Rectal smooth muscle tissue (tissue), 1 donor: Measurements from ENCODE around the gene MATN4.

Experiments used
- H3K27ac ChIP-seq: one replicate; pipeline ENCODE4 v1.7.0; 2013; ENCODE audit warnings: low read depth, low read length, inconsistent platforms
- H3K27me3 ChIP-seq: one replicate; pipeline ENCODE4 v1.7.0; 2013; ENCODE audit warnings: low read length; ENCODE audit not compliant: control insufficient read depth, insufficient read depth
- H3K36me3 ChIP-seq: one replicate; pipeline ENCODE4 v1.7.0; 2013; ENCODE audit warnings: low read length; ENCODE audit not compliant: control insufficient read depth, insufficient read depth
- H3K4me1 ChIP-seq: one replicate; pipeline ENCODE4 v1.7.0; 2013; ENCODE audit warnings: low read length; ENCODE audit not compliant: control insufficient read depth, insufficient read depth
- H3K4me3 ChIP-seq: one replicate; pipeline ENCODE4 v1.7.0; 2013; ENCODE audit warnings: low read length
- H3K9ac ChIP-seq: one replicate; pipeline ENCODE4 v1.7.0; 2013; ENCODE audit warnings: low read length

MATN4 gene

DNA sequence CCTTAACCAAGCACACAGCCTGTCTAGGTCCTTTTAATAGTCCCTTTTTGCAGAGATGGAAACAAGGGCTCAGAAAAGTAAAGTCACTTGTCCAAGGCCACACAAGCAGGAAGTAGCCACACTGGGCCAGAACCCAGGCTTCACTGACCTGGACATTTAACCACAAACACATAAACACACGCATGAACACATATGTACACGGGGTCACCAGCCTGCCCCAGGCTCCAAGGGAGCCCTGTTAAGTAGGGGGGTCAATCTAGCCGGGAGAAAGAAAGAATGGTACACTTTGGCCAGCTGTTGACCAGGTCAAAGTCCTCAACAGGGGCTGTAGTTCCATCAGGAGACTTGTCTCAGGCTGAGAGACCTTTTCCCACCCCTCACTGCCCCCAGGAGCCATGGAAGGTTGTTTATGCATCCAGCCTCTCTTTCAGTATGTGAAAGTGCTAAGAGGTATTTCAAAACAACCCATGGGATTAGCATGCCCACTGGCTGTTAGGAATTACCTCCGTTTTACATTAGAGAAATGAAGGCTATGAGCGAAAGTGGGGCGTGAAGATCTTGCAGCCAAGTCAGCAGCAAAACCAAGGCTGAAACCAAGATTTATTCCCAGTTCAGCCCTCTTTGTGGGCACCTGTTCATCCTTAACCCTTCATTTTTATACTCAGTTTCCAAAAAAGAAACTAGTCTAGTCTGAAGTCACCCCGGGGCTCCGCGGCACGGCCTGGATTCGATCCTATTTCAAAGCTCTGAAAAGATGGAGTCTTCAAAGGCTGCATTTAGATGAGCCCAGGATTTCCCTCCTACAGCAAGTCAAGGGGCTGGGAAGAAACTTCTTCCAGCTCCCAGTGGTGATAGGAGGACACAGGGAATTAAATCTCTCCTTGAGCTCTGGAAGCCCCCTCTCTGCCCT lies 30.3 kb upstream of the MATN4 start:
- Histone ChIP-seq H3K9ac (peak overlapping the region; percentile 35), H3K4me3 (peak overlapping the region; percentile 40), H3K27ac (peak overlapping the region; percentile 92), H3K36me3 (no peaks in the 10 kb centered on the region), H3K27me3 (no peaks in the 10 kb centered on the region), H3K4me1 (peaks cover 56% of the 10 kb centered on the region)

DNA sequence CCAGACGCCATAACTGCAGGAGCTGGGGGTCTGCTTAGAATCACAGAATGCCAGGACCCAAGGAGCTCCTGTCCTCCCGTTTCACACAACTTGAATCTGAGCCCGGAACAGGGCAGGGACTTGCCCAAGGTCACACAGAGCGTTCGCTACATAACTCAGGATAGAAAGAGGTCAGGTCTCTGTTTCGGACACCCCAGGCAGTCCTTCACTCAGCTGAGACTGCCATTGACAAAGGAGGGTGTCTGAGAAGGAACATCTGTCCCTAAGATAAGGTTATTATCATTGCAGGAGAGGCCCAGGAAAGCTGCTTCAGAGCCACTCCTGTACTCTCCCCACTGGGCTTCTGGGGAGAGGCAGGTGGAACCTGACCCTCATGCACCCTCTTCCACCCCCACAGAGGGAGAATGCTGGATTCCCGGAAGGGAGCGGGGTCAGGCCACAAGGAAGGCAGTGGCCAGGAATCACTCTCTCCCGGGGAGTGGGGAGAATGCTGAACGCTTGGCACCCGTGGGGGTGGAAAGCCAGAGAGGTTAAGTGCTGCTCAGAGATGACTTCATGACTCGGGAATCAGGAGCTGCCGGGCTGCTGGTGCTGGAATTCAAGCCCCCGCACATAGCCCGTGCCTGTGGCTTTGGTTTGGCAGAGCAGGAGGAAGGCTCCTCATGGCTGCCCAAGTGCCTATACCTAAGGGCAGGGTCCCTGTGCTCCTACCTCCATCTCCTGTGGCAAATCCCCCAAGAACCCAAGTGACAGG lies 29.4 kb upstream of the MATN4 start:
- Histone ChIP-seq H3K4me1 (peaks cover 50% of the 10 kb centered on the region), H3K27me3 (no peaks in the 10 kb centered on the region), H3K4me3 (peak overlapping the region; percentile 40), H3K36me3 (peaks cover 4% of the 10 kb centered on the region), H3K9ac (peak overlapping the region; percentile 26), H3K27ac (peak overlapping the region; percentile 92)

DNA sequence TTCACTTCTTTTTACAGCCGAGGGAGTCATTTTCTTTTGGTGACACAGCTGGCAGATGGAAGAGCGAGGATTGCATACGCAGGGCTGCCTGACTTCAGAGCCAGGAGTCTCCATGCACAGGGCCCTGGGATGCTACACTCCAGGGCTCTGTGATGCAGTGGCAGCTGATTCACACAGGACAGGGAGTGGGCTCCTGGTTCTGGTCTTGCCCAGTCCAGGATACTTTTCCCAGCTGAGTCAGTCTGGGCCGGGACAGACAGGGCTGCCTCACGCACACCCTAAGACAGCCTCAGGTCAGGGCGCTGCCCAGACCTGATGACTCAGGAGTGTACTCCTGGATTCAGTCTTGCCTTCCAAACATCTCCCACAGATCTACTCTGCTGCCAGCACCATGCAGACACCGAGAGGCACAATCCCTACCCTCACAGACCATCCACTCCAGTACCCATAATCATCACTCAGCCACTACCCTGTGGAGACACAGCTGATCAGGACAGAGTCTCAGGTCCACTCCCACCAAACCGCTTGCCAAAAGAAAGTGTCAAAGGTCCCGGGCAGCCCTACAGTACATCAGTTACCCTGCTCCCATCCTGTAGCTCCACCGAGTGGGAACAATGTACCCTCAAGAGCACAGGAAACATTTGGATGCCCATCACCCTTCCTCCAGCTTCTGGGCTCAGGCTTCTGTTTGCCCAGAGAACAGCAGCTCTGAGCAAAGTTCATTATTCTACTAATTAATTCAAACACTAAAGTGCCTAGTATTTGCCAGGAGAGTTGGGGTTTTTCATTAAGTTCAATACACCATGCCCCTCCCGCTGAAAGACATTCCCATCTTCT lies 28.6 kb upstream of the MATN4 start:
- Histone ChIP-seq H3K4me3 (peak overlapping the region; percentile 39), H3K4me1 (peaks cover 44% of the 10 kb centered on the region), H3K36me3 (peaks cover 9% of the 10 kb centered on the region), H3K27ac (peak overlapping the region; percentile 92), H3K27me3 (no peaks in the 10 kb centered on the region), H3K9ac (no peak overlapping the region)

DNA sequence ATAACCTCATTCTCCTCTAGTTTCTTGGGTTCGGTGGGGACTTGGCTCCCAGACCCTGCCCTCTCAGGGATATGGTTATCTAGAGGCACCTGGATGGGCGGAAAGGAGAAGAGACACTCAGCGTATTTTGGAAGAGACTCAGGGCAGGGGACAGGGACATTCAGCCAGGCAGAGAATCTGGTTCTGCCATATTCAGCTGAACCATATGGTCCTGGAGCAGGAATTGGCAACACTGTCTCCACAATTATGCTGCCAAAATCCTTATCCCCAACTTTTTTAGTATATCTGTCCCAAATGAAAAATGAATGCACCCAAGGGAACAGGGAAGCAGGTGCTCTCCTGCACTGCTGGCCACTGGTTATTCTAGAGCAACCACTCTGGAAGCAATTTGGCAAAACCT lies 22.4 kb upstream of the MATN4 start:
- Histone ChIP-seq H3K4me3 (no peak overlapping the region), H3K27ac (no peak overlapping the region), H3K36me3 (peaks cover 46% of the 10 kb centered on the region), H3K4me1 (no peaks in the 10 kb centered on the region), H3K9ac (no peak overlapping the region), H3K27me3 (no peaks in the 10 kb centered on the region)

DNA sequence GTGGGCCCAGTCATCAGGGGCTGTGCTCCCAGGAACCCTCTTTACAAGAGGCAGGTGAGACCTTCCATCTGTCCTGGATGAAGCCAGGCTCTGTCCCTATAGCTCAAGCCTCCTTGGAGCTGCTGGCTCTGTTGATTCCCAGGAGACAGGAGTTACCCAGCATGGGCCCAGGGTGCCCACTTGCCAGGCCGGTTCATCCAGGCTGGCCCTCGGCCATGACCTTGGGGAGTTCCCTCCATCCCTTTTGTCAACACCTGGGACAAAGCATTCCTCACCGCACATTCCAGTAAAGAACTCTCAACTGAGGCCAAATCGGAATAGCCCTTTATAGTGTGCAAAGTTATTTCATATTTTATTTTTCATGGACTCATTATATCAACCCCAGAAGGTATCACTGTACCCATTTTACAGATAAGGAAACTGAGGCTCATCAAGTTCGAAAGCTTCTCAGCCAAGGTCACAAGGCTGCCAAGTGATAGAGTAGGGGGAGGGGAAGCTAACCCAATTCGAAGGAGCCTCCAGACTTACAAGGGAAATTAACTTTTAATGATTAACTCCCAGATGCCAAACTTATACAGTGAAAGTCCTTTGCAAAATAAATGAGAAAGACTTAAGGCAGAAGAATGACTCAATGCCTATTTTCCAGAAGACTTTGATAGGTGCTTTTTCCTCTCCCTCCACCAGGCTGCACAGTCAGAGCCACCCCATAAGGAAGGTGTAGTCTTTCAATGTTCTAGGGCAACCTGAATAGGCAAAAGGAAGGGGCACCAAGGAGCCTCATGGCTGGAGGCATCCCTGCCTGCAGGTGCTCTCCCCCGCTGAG lies 21.6 kb upstream of the MATN4 start:
- Histone ChIP-seq H3K9ac (no peak overlapping the region), H3K36me3 (peaks cover 46% of the 10 kb centered on the region), H3K27me3 (no peaks in the 10 kb centered on the region), H3K4me3 (no peak overlapping the region), H3K27ac (no peak overlapping the region), H3K4me1 (no peaks in the 10 kb centered on the region)

DNA sequence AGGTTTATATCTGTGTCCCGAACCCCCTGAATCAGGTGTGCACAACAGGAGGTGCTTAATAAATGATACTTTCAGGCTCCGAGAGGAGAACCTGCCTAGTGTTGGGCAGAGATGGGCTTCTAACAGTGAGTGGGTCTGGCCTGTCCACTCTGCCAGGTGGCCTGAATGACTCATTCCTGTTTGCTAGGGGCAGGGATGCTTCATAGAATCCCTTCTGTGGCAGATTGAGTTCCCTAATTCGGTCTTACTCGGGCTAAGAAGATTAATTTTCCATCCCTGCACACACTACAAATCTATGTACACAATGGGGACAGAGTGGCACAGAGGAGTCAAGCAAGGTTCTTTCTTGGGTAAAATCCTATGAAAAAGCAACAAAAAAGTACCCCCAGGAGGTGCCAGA lies 20.4 kb upstream of the MATN4 start:
- H3K27ac ChIP-seq, result no peak overlapping the region
- H3K4me1 ChIP-seq, result no peaks in the 10 kb centered on the region
- H3K4me3 ChIP-seq, result no peak overlapping the region
- peaks cover 46% of the 10 kb centered on the region for H3K36me3 ChIP-seq
- H3K9ac ChIP-seq, result no peak overlapping the region
- no peaks in the 10 kb centered on the region for H3K27me3 ChIP-seq

DNA sequence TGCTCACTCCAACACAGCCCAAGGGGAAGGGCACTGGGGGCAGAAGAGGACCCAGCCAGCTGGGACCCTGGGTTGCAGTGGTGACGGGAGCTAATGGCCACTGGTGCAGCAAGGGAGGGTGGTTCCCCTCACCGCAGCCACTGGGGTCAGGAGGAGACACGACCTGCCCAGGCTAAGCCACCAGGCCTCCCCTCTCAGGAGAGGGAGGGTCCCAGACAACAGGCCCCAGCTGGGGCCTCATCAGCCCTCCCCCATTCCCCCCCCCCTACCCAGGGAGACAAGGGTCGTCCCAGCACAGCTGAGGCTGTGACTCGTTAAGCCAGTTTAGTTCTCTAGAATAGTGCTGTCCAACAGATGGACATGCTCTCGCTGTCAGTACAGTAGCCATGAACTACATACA lies 17.3 kb upstream of the MATN4 start:
- H3K4me1 ChIP-seq, result no peaks in the 10 kb centered on the region
- no peak overlapping the region for H3K27ac ChIP-seq
- peaks cover 28% of the 10 kb centered on the region for H3K36me3 ChIP-seq
- no peaks in the 10 kb centered on the region for H3K27me3 ChIP-seq
- no peak overlapping the region for H3K4me3 ChIP-seq
- H3K9ac ChIP-seq, result no peak overlapping the region

DNA sequence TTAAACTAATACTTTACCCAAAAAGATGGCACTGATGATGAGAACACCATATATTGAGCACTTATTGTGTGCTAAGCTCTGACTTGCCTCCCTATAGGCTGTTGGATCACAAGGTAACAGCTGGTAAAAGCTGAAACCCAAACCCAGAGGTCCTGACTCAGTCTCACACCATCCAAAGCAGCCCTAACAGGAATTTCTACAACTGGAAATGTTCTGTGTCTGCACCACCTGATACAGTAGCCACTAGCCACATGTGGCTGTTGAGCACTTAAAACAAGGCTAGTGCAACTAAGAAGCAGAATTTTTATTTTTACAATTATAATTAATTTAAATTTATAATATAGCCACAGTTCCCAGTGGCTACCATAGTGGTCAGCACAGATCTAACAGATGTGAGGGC lies 15.6 kb upstream of the MATN4 start:
- no peaks in the 10 kb centered on the region for H3K4me1 ChIP-seq
- no peak overlapping the region for H3K4me3 ChIP-seq
- H3K9ac ChIP-seq, result no peak overlapping the region
- no peak overlapping the region for H3K27ac ChIP-seq
- no peaks in the 10 kb centered on the region for H3K27me3 ChIP-seq
- peaks cover 16% of the 10 kb centered on the region for H3K36me3 ChIP-seq

DNA sequence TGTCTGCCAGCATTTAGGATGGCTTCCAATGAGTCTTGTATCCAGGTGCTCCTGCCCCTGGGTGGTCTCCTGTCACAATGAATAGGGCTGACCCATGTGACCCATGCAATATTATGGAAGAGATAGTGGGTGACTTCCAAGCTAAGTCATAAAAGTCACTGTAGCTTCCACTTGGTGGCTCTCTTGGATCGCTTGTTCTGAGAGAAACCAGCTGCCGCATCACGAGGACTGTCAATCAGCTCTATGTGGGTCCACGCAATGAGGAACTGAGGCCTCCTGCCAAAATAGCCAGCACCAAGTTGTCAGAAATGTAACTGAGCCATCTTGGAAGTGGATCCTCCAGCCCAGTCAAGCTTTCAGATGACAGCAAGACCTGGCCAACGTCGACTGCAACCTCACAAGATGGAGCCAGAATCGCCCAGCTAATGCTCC lies 14.9 kb upstream of the MATN4 start:
- peaks cover 9% of the 10 kb centered on the region for H3K36me3 ChIP-seq
- H3K4me3 ChIP-seq, result no peak overlapping the region
- H3K27me3 ChIP-seq, result no peaks in the 10 kb centered on the region
- H3K4me1 ChIP-seq, result no peaks in the 10 kb centered on the region
- no peak overlapping the region for H3K27ac ChIP-seq
- H3K9ac ChIP-seq, result no peak overlapping the region

DNA sequence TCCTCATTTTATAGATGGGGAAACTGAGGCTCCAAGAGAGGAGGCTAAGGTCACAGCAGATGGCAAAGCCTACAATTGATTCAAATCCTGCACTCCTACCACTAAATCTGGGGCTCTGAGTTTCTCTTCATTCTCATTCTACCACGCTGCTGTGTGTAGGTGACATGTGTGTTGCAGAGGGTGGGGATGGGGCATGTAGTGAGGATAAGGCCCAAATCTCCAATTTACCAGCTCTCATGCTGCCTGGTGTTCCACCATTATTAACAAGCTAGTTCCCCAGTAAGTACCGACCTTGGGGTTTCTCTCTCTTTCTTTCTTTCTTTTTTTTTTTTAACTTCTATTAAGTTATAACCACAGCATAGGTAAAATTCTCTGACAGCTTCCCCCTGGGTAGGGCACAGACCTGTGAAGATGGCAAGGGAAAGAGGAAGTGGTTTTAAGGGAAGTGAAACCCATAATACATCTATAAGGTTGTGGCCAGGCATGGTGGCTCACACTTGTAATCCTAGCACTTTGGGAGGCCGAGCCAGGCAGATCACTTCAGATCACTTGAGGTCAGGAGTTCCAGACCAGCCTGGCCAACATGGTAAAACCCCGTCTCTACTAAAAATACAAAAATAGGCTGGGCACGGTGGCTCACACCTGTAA lies 13.0 kb upstream of the MATN4 start:
- Histone ChIP-seq H3K9ac (no peak overlapping the region), H3K27ac (no peak overlapping the region), H3K27me3 (peaks cover 2% of the 10 kb centered on the region), H3K36me3 (no peaks in the 10 kb centered on the region), H3K4me1 (no peaks in the 10 kb centered on the region), H3K4me3 (no peak overlapping the region)

DNA sequence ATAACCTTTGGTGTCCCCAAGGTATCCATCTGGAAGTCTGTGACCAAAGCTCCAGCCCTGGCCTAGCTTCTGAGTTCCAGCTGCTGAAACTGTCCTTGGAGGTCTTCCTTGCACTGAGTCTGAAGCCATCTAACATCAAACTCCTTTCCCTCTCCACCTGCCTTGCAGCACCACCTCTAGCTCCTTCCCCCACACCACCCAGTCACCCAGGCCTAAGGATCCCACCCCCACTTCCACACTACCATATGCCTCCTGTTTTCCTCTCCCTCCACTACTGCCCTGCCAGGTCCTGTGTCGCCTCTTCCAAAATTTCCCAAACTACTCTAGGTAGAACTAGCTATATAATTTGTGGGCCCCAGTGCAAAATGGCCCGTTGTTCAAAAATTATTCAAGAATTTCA lies 10.8 kb upstream of the MATN4 start:
- H3K4me3 ChIP-seq, result no peak overlapping the region

More for the DNA sequence above, 10.8 kb upstream of the MATN4 start:
- Histone ChIP-seq H3K4me1 (no peaks in the 10 kb centered on the region), H3K27ac (no peak overlapping the region), H3K9ac (no peak overlapping the region), H3K27me3 (peaks cover 3% of the 10 kb centered on the region), H3K36me3 (no peaks in the 10 kb centered on the region)
